Measurements from ENCODE around the gene JAM3. TPM values are rescaled to one million over a fixed set of nuclear protein-coding genes. Genes with fewer than 3 reads are reported as not detected.
"Not testable (repeated sequence)": the region's sequence is repeated elsewhere in the genome, so short reads cannot be mapped to it uniquely, and the experiment has no call there.

JAM3 gene
- total RNA-seq, 1 donor from 2014 or later: 68.1 TPM

- no peak for DNase-seq (ENCODE audit: low spot score)
- Histone ChIP-seq H3K79me2 (ENCODE audit: low read depth) (peaks cover 75% of the 10 kb centered on the region), H2AFZ (replicated peaks) (no peak overlapping the region), H3K4me1 (no peaks in the 10 kb centered on the region), H3F3A (ENCODE audit: low read depth) (no peaks in the 10 kb centered on the region), H3K9me3 (ENCODE audit: low read depth) (peaks cover 5% of the 10 kb centered on the region), H4K20me1 (ENCODE audit: low read depth) (peaks cover 10% of the 10 kb centered on the region), H3K27me3 (no peaks in the 10 kb centered on the region), H3K36me3 (no peaks in the 10 kb centered on the region), H3K4me2 (no peak overlapping the region), H3K9ac (no peak overlapping the region), H3K4me3 (no peak overlapping the region), H3K27ac (no peak overlapping the region)
- TF ChIP-seq EZH2 (IDR thresholded peaks at IDR 0.05) (no peak), EZH2phosphoT487 (IDR thresholded peaks at IDR 0.05) (no peak), CTCF (IDR thresholded peaks at IDR 0.05) (no peak)
- peaks cover 55% of the 10 kb centered on the region for H3K36me3 Mint-ChIP-seq
- no peak overlapping the region for H3K4me3 Mint-ChIP-seq
- H3K27ac Mint-ChIP-seq: no peak overlapping the region
- H3K4me1 Mint-ChIP-seq: no peaks in the 10 kb centered on the region
- H3K27me3 Mint-ChIP-seq (ENCODE audit: insufficient read depth, low read depth): no peaks in the 10 kb centered on the region
- peaks cover 61% of the 10 kb centered on the region for H3K9me3 Mint-ChIP-seq
Measured at GRCh38 chr11:134086376-134086775, 17.5 kb downstream of the JAM3 start.

GRCh38 chr11:134092006-134092405 lies 23.1 kb downstream of the JAM3 start:
- not testable (repeated sequence) for H3K27ac ChIP-seq; H3K4me1 ChIP-seq; H3F3A ChIP-seq (ENCODE audit: low read depth); H3K36me3 ChIP-seq; DNase-seq (ENCODE audit: low spot score); H3K9me3 ChIP-seq (ENCODE audit: low read depth); H3K9ac ChIP-seq; H3K27me3 Mint-ChIP-seq (ENCODE audit: insufficient read depth, low read depth); H2AFZ ChIP-seq (replicated peaks); H3K27ac Mint-ChIP-seq; H3K27me3 ChIP-seq; H3K4me3 ChIP-seq; H3K4me3 Mint-ChIP-seq; H3K4me2 ChIP-seq; H3K4me1 Mint-ChIP-seq
- peaks cover 52% of the 10 kb centered on the region for H3K9me3 Mint-ChIP-seq
- peaks cover 43% of the 10 kb centered on the region for H3K36me3 Mint-ChIP-seq
- peaks cover 33% of the 10 kb centered on the region for H3K79me2 ChIP-seq (ENCODE audit: low read depth)
- H4K20me1 ChIP-seq (ENCODE audit: low read depth): peaks cover 11% of the 10 kb centered on the region

GRCh38 chr11:134097166-134097565 lies 28.3 kb downstream of the JAM3 start:
- no peak overlapping the region for H3K27ac Mint-ChIP-seq
- TF ChIP-seq CTCF (IDR thresholded peaks at IDR 0.05) (no peak), EZH2 (IDR thresholded peaks at IDR 0.05) (no peak), EZH2phosphoT487 (IDR thresholded peaks at IDR 0.05) (no peak)
- peaks cover 13% of the 10 kb centered on the region for H4K20me1 ChIP-seq (ENCODE audit: low read depth)

GRCh38 chr11:134098566-134099184 lies 29.8 kb downstream of the JAM3 start:
- H3K4me3 Mint-ChIP-seq: no peak overlapping the region
- peaks cover 12% of the 10 kb centered on the region for H3K4me1 ChIP-seq

More at GRCh38 chr11:134097166-134097565, 28.3 kb downstream of the JAM3 start:
- H3K27me3 ChIP-seq: no peaks in the 10 kb centered on the region
- no peak overlapping the region for H3K4me3 ChIP-seq
- peaks cover 68% of the 10 kb centered on the region for H3K9me3 Mint-ChIP-seq
- H3K36me3 ChIP-seq: no peaks in the 10 kb centered on the region
- DNase-seq (ENCODE audit: low spot score): no peak
- peaks cover 12% of the 10 kb centered on the region for H3K4me1 ChIP-seq
- H3F3A ChIP-seq (ENCODE audit: low read depth): no peaks in the 10 kb centered on the region
- no peak overlapping the region for H2AFZ ChIP-seq (replicated peaks)
- no peak overlapping the region for H3K27ac ChIP-seq
- H3K4me3 Mint-ChIP-seq: no peak overlapping the region
- H3K36me3 Mint-ChIP-seq: peaks cover 60% of the 10 kb centered on the region
- no peaks in the 10 kb centered on the region for H3K4me1 Mint-ChIP-seq
- no peak overlapping the region for H3K9ac ChIP-seq
- H3K4me2 ChIP-seq: no peak overlapping the region
- H3K79me2 ChIP-seq (ENCODE audit: low read depth): peaks cover 49% of the 10 kb centered on the region
- H3K27me3 Mint-ChIP-seq (ENCODE audit: insufficient read depth, low read depth): peaks cover 8% of the 10 kb centered on the region
- no peaks in the 10 kb centered on the region for H3K9me3 ChIP-seq (ENCODE audit: low read depth)

More at GRCh38 chr11:134098566-134099184, 29.8 kb downstream of the JAM3 start:
- Histone ChIP-seq H3F3A (ENCODE audit: low read depth) (no peaks in the 10 kb centered on the region), H3K79me2 (ENCODE audit: low read depth) (peaks cover 49% of the 10 kb centered on the region), H2AFZ (replicated peaks) (no peak overlapping the region), H3K27me3 (no peaks in the 10 kb centered on the region), H3K9ac (no peak overlapping the region), H3K9me3 (ENCODE audit: low read depth) (no peaks in the 10 kb centered on the region), H3K4me2 (no peak overlapping the region), H3K4me3 (no peak overlapping the region), H4K20me1 (ENCODE audit: low read depth) (peaks cover 13% of the 10 kb centered on the region), H3K27ac (no peak overlapping the region), H3K36me3 (no peaks in the 10 kb centered on the region)
- TF ChIP-seq CTCF (IDR thresholded peaks at IDR 0.05) (peak; percentile 34), EZH2phosphoT487 (IDR thresholded peaks at IDR 0.05) (no peak)
- peaks cover 74% of the 10 kb centered on the region for H3K9me3 Mint-ChIP-seq
- H3K27me3 Mint-ChIP-seq (ENCODE audit: insufficient read depth, low read depth): peaks cover 6% of the 10 kb centered on the region
- DNase-seq (ENCODE audit: low spot score): no peak
- no peaks in the 10 kb centered on the region for H3K4me1 Mint-ChIP-seq
- peaks cover 64% of the 10 kb centered on the region for H3K36me3 Mint-ChIP-seq
- H3K27ac Mint-ChIP-seq: no peak overlapping the region
